HepG2 (cell line): ENCODE data around the gene AUTS2.

Source experiments
- BRF2 ChIP-seq: sonication (generic); formaldehyde crosslinking; IDR thresholded peaks from 2 replicates; pipeline ENCODE4 v1.8.1; 2022; ENCODE audit warnings: mild to moderate bottlenecking, missing genetic modification reagents
- CBX1 ChIP-seq: IDR thresholded peaks from one replicate; pipeline ENCODE4 v1.6.1; 2016; ENCODE audit warnings: antibody characterized with exemption, low read depth
- CHD2 ChIP-seq: IDR thresholded peaks from 2 replicates; pipeline ENCODE4 v1.6.1; 2011; ENCODE audit warnings: low read depth, low read length, improper control_type of control experiment
- ELF1 ChIP-seq: sonication (generic); formaldehyde crosslinking; IDR thresholded peaks from 2 replicates; pipeline ENCODE4 v1.4.0; 2020; ENCODE audit warnings: missing genetic modification reagents
- POLR2A ChIP-seq, 2 experiments: IDR thresholded peaks; 2 replicates each; pipeline ENCODE4 v1.6.1; 2011; ENCODE audit warnings: low read depth in 2 of 2, low read length in 2 of 2, mild to moderate bottlenecking in 1 of 2, moderate library complexity in 1 of 2; ENCODE audit not compliant: insufficient read depth in 1 of 2
- POLR2AphosphoS5 ChIP-seq: IDR thresholded peaks from 2 replicates; pipeline ENCODE4 v1.6.1; 2012; ENCODE audit warnings: low read depth, low read length
- TAF1 ChIP-seq: sonication (generic); formaldehyde crosslinking; IDR thresholded peaks from 2 replicates; pipeline ENCODE4 v1.4.0; 2020; ENCODE audit warnings: missing genetic modification reagents
- ZMYM3 ChIP-seq: sonication (generic); formaldehyde crosslinking; IDR thresholded peaks from 2 replicates; pipeline ENCODE4 v1.5.1; 2020; ENCODE audit warnings: mild to moderate bottlenecking, missing genetic modification reagents
- ZNF34 ChIP-seq: sonication (generic); formaldehyde crosslinking; IDR thresholded peaks from 2 replicates; pipeline ENCODE4 v1.4.0; 2020; ENCODE audit warnings: mild to moderate bottlenecking, missing genetic modification reagents, borderline replicate concordance
- TF ChIP-seq, protein P1 (sequence below): sonication (generic); formaldehyde crosslinking; IDR thresholded peaks from 2 replicates; pipeline ENCODE4 v1.4.0; 2020; ENCODE audit warnings: missing genetic modification reagents

DNA sequence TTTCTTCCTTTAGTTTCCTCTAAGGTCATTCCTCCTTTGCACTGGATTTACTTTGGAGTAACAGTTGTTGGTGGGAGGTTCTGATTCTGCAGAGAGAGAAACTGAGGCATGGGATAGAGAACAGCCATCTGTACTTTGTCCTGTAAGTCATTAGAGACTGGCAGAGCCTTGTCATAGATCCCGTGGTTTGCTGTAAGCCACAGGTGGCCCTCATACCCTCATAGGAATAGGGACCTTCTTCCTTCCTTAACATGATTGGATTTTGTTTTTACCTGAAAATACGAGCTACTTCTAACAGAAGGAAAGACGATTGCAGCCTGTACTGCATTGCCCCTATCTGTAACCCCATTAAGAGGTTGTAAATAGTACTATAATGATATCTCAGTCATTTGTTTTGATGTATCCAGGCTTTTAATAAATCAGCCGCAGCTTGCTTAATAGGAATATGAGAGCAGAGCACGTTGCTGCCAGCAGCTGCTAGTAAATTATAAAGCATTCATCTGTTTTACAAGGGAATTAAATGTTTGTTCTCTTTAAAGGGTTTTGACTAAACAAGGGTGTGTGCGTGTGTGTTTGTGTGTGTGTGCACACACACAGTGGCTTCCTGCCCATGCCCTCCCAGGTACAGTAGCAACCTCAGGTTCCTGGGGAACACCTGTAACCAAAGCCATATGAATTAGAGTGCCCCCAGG, 249.8 kb downstream of the AUTS2 start:
- TF ChIP-seq POLR2AphosphoS5 (no peak), ZMYM3 (CRISPR knock-in tag) (no peak), ZNF34 (CRISPR knock-in tag) (no peak), CHD2 (no peak), POLR2A (IDR thresholded peaks at IDR 0.05; ENCODE audit: insufficient read depth in 1 of 2, low read depth in 2 of 2, low read length in 2 of 2) (no peak), TAF1 (CRISPR knock-in tag) (no peak), BRF2 (CRISPR knock-in tag) (no peak), ELF1 (CRISPR knock-in tag) (no peak), CBX1 (no peak)
- TF ChIP-seq, protein P1, sequence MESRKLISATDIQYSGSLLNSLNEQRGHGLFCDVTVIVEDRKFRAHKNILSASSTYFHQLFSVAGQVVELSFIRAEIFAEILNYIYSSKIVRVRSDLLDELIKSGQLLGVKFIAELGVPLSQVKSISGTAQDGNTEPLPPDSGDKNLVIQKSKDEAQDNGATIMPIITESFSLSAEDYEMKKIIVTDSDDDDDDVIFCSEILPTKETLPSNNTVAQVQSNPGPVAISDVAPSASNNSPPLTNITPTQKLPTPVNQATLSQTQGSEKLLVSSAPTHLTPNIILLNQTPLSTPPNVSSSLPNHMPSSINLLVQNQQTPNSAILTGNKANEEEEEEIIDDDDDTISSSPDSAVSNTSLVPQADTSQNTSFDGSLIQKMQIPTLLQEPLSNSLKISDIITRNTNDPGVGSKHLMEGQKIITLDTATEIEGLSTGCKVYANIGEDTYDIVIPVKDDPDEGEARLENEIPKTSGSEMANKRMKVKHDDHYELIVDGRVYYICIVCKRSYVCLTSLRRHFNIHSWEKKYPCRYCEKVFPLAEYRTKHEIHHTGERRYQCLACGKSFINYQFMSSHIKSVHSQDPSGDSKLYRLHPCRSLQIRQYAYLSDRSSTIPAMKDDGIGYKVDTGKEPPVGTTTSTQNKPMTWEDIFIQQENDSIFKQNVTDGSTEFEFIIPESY (CRISPR knock-in tag) = no peak
